SK-N-SH (cell line): Measurements from ENCODE around the gene ARSJ. TPM values are rescaled to one million over a fixed set of nuclear protein-coding genes. Genes with fewer than 3 reads are reported as not detected.
A peak's percentile ranks its signal among the peaks of the same experiment; 100 is the strongest.

Experiments
- CTCF ChIA-PET: fragments of 300-600, 350-600 bp; formaldehyde crosslinking; extraction: SDS; loops from one replicate; lab custom pipeline; 2021; lab: Yijun Ruan, JAX
- POLR2A ChIA-PET: fragments of 350-600 bp; sonication (Branson Sonifier 250); formaldehyde crosslinking; extraction: SDS; loops from one replicate; lab custom pipeline; 2020; ENCODE audit warnings: antibody characterized with exemption, inconsistent platforms; lab: Yijun Ruan, JAX
- DNase-seq: peaks from one replicate; pipeline ENCODE4 v3.0.0; 2012
- H2AFZ ChIP-seq: fragments of 200-600 bp; sonication (generic); 2 replicates; pipeline ENCODE4 v1.8.1; 2016; ENCODE audit warnings: antibody characterized with exemption, mild to moderate bottlenecking, low read depth
- H3F3A ChIP-seq: fragments of 200-600 bp; sonication (generic); replicated peaks from 2 replicates; pipeline ENCODE3; 2016; ENCODE audit warnings: antibody characterized with exemption, mild to moderate bottlenecking; ENCODE audit not compliant: insufficient read depth
- H3K27ac ChIP-seq, 2 experiments: fragments of 200-500 bp in 1 of 2; fragments of 200-600 bp in 1 of 2; sonication (Bioruptor generic) in 1 of 2; sonication (generic), shearing (Covaris generic) in 1 of 2; 2 replicates each; pipeline versions ENCODE4 v1.5.1 to v1.6.1; 2014 to 2016; ENCODE audit warnings: low read depth in 2 of 2, inconsistent platforms in 1 of 2, low read length in 1 of 2, mild to moderate bottlenecking in 1 of 2, mixed read lengths in 1 of 2
- H3K27me3 ChIP-seq: fragments of 200-600 bp; sonication (generic), shearing (Covaris generic); 2 replicates; pipeline ENCODE4 v1.6.1; 2016; ENCODE audit warnings: mixed run types; ENCODE audit not compliant: insufficient read depth
- H3K36me3 ChIP-seq, 2 experiments: fragments of 200-500 bp in 1 of 2; fragments of 200-600 bp in 1 of 2; sonication (Bioruptor generic) in 1 of 2; sonication (generic) in 1 of 2; replicated peaks in 1 of 2; 2 replicates each; pipeline versions ENCODE3 to v1.5.1; 2014 to 2016; ENCODE audit warnings: low read length in 1 of 2, mild to moderate bottlenecking in 1 of 2; ENCODE audit not compliant: insufficient read depth in 2 of 2, control insufficient read depth in 1 of 2
- H3K4me1 ChIP-seq, 2 experiments: fragments of 200-500 bp in 1 of 2; fragments of 200-600 bp in 1 of 2; sonication (Bioruptor generic) in 1 of 2; sonication (generic), shearing (Covaris generic) in 1 of 2; 2 replicates each; pipeline versions ENCODE4 v1.5.1 to v1.6.1; 2014 to 2016; ENCODE audit warnings: low read depth in 1 of 2, low read length in 1 of 2, mixed run types in 1 of 2; ENCODE audit not compliant: insufficient read depth in 2 of 2, control insufficient read depth in 1 of 2
- H3K4me2 ChIP-seq: fragments of 200-600 bp; sonication (generic), shearing (Covaris generic); 2 replicates; pipeline ENCODE4 v1.6.1; 2017; ENCODE audit warnings: mixed run types
- H3K4me3 ChIP-seq, 2 experiments: fragments of 200-500 bp in 1 of 2; fragments of 200-600 bp in 1 of 2; sonication (Bioruptor generic) in 1 of 2; sonication (generic), shearing (Covaris generic) in 1 of 2; 2 replicates each; pipeline versions ENCODE4 v1.5.1 to v1.8.1; 2014 to 2016; ENCODE audit warnings: low read depth in 2 of 2, inconsistent platforms in 1 of 2, low read length in 1 of 2, mild to moderate bottlenecking in 1 of 2, mixed read lengths in 1 of 2, moderate library complexity in 1 of 2
- H3K79me2 ChIP-seq: fragments of 200-600 bp; sonication (generic); 2 replicates; pipeline ENCODE4 v1.8.1; 2017; ENCODE audit warnings: mild to moderate bottlenecking; ENCODE audit not compliant: insufficient read depth
- H3K9ac ChIP-seq: fragments of 200-600 bp; sonication (generic); 2 replicates; pipeline ENCODE4 v1.6.1; 2017; ENCODE audit warnings: mixed run types
- H3K9me2 ChIP-seq: fragments of 200-600 bp; sonication (generic); 2 replicates; pipeline ENCODE4 v1.6.1; 2017; ENCODE audit warnings: mixed run types
- H3K9me3 ChIP-seq: fragments of 200-600 bp; sonication (generic); 2 replicates; pipeline ENCODE4 v1.6.1; 2017; ENCODE audit warnings: mixed run types, mild to moderate bottlenecking, moderate library complexity
- H4K20me1 ChIP-seq: fragments of 200-600 bp; sonication (generic); 2 replicates; pipeline ENCODE4 v1.6.1; 2017; ENCODE audit warnings: mild to moderate bottlenecking, mixed run types; ENCODE audit not compliant: insufficient read depth
- ELF1 ChIP-seq: IDR thresholded peaks from 2 replicates; pipeline ENCODE4 v1.4.0; 2012
- FOXJ3 ChIP-seq: sonication (generic); formaldehyde crosslinking; IDR thresholded peaks from 2 replicates; pipeline ENCODE4 v1.5.1; 2020; ENCODE audit warnings: mild to moderate bottlenecking, missing genetic modification reagents
- FOXM1 ChIP-seq: IDR thresholded peaks from 2 replicates; pipeline ENCODE4 v1.4.0; 2012; ENCODE audit warnings: low read depth, mild to moderate bottlenecking
- JUND ChIP-seq: IDR thresholded peaks from 2 replicates; pipeline ENCODE4 v1.4.0; 2012
- MEF2A ChIP-seq: IDR thresholded peaks from 2 replicates; pipeline ENCODE4 v1.4.0; 2012; ENCODE audit warnings: low read depth, borderline replicate concordance
- MXI1 ChIP-seq: IDR thresholded peaks from 2 replicates; pipeline ENCODE4 v1.6.1; 2012; ENCODE audit warnings: mild to moderate bottlenecking, low read depth, low read length, improper control_type of control experiment
- POLR2AphosphoS5 ChIP-seq: IDR thresholded peaks from 2 replicates; pipeline ENCODE4 v1.6.1; 2012; ENCODE audit warnings: low read depth, low read length
- RAD21 ChIP-seq: IDR thresholded peaks from 2 replicates; pipeline ENCODE4 v1.6.1; 2012; ENCODE audit warnings: mild to moderate bottlenecking, low read length
- SMC3 ChIP-seq: IDR thresholded peaks from 2 replicates; pipeline ENCODE4 v1.6.1; 2012; ENCODE audit warnings: low read depth, low read length, improper control_type of control experiment
- TAF1 ChIP-seq: IDR thresholded peaks from 2 replicates; pipeline ENCODE4 v1.6.1; 2012; ENCODE audit warnings: low read depth, mild to moderate bottlenecking, low read length, moderate library complexity, borderline replicate concordance
- TCF12 ChIP-seq: IDR thresholded peaks from 2 replicates; pipeline ENCODE4 v1.4.0; 2012
- WGBS: methylation state at CpG from one replicate; pipeline ENCODE4 v1.1.6; 2017; ENCODE audit warnings: low lambda C conversion rate; 5-methylcytosine and 5-hydroxymethylcytosine counted together
- polyA plus RNA-seq, 3 experiments: library from polyadenylated mRNA; depleted of rRNA; stranded (reverse); fragments of >200 nt; gene quantifications; 2 replicates each; pipeline ENCODE4 v1.2.3, GENCODE V29; 2012
- TF ChIP-seq, protein P1 (sequence below): IDR thresholded peaks from 2 replicates; pipeline ENCODE4 v1.4.0; 2012; ENCODE audit warnings: low read depth
- TF ChIP-seq, protein P2 (sequence below): IDR thresholded peaks from 2 replicates; pipeline ENCODE4; 2012
- TF ChIP-seq, protein P3 (sequence below): fragments of 200-600 bp; sonication (generic); IDR thresholded peaks from 2 replicates; pipeline ENCODE4 v1.6.1; 2017; ENCODE audit warnings: antibody characterized with exemption, mild to moderate bottlenecking, moderate library complexity
- TF ChIP-seq, protein P4 (sequence below): IDR thresholded peaks from 2 replicates; pipeline ENCODE4 v1.6.1; 2012; ENCODE audit warnings: mild to moderate bottlenecking, low read depth, low read length, moderate library complexity
- TF ChIP-seq, protein P5 (sequence below): fragments of 150-350 bp; IDR thresholded peaks from 2 replicates; pipeline ENCODE4 v1.6.1; 2016; ENCODE audit warnings: mild to moderate bottlenecking, low read depth, low read length

Gene ARSJ
- polyA plus RNA-seq, 1 of the 3 experiments (the other 2 are of a cell fraction), result 30.4 TPM

DNA sequence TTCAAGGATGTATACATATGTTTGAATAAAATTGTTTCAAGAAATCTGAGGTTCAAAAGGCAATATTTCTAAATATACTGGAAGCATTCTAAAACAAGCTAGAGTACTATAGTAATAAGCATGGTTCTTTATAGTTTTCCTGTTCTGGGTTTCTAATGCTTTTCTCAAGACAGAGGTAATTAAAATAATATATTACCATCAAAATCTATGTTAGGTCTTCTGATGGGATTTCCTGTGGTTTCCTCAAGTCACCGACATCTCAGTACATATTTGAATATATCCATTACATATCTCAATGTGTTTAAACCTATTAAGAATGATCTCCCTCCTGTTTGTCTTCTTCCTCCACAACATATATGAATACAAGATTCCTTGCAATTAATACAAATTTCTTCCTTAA, 25.6 kb downstream of the ARSJ start (continued):
- TF ChIP-seq, protein P1, sequence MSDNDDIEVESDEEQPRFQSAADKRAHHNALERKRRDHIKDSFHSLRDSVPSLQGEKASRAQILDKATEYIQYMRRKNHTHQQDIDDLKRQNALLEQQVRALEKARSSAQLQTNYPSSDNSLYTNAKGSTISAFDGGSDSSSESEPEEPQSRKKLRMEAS, result no peak
- no peak for TF ChIP-seq MEF2A
- TF ChIP-seq RAD21, result no peak
- no peak for TF ChIP-seq FOXM1
- TF ChIP-seq, protein P2, sequence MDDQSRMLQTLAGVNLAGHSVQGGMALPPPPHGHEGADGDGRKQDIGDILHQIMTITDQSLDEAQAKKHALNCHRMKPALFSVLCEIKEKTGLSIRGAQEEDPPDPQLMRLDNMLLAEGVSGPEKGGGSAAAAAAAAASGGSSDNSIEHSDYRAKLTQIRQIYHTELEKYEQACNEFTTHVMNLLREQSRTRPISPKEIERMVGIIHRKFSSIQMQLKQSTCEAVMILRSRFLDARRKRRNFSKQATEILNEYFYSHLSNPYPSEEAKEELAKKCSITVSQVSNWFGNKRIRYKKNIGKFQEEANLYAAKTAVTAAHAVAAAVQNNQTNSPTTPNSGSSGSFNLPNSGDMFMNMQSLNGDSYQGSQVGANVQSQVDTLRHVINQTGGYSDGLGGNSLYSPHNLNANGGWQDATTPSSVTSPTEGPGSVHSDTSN, result no peak
- no peak for TF ChIP-seq POLR2AphosphoS5

DNA sequence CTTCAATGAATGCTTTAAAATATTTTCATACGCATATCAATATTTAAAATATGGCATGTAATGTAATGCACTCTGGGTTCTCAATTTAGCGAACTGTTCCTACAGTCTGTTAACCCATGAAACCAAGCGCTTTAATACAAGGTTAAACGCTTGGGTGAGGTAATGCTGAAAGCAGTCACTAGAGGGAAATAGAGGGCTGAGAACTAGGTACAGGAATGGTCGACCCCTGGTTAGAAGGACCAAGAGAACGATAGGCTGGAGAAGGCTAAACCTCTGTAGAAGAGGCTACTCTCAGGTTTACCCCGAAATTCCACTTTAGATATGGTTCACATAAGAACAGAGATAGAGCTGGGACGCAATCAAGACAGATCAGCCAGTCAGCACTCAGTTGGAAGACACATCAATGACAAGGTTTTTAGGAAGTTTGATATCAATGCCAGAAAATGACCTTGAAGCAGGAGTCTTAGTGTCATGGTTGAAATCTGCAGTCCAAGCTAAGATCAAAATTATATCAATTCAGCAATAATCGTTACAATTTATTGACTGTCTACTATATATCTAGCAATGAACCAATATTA, 26.9 kb downstream of the ARSJ start:
- Histone ChIP-seq H3K4me2 (no peak overlapping the region; the same call in 1 of the 2 replicates), H3K79me2 (peaks cover 100% of the 10 kb centered on the region), H4K20me1 (no peaks in the 10 kb centered on the region), H3K27ac (peak overlapping the region in 1 of 2 experiments; percentile 15; a peak in 2 of 4 replicates), H3K9me3 (no peaks in the 10 kb centered on the region), H3K9ac (no peak overlapping the region), H3F3A (peaks cover 16% of the 10 kb centered on the region), H3K36me3 (peaks cover 17 to 78% of the 10 kb centered on the region in 2 experiments), H3K9me2 (no peaks in the 10 kb centered on the region), H3K27me3 (no peaks in the 10 kb centered on the region), H3K4me1 (peaks cover 2 to 54% of the 10 kb centered on the region in 2 experiments; a peak in 3 of 4 replicates), H3K4me3 (no peak overlapping the region), H2AFZ (no peak overlapping the region)
- TF ChIP-seq, protein P3, sequence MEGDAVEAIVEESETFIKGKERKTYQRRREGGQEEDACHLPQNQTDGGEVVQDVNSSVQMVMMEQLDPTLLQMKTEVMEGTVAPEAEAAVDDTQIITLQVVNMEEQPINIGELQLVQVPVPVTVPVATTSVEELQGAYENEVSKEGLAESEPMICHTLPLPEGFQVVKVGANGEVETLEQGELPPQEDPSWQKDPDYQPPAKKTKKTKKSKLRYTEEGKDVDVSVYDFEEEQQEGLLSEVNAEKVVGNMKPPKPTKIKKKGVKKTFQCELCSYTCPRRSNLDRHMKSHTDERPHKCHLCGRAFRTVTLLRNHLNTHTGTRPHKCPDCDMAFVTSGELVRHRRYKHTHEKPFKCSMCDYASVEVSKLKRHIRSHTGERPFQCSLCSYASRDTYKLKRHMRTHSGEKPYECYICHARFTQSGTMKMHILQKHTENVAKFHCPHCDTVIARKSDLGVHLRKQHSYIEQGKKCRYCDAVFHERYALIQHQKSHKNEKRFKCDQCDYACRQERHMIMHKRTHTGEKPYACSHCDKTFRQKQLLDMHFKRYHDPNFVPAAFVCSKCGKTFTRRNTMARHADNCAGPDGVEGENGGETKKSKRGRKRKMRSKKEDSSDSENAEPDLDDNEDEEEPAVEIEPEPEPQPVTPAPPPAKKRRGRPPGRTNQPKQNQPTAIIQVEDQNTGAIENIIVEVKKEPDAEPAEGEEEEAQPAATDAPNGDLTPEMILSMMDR, result peak; percentile 73
- TF ChIP-seq, protein P2, result no peak
- TF ChIP-seq SMC3, result peak; percentile 67
- no peak for TF ChIP-seq TAF1
- TF ChIP-seq MXI1, result no peak
- TF ChIP-seq, protein P4, sequence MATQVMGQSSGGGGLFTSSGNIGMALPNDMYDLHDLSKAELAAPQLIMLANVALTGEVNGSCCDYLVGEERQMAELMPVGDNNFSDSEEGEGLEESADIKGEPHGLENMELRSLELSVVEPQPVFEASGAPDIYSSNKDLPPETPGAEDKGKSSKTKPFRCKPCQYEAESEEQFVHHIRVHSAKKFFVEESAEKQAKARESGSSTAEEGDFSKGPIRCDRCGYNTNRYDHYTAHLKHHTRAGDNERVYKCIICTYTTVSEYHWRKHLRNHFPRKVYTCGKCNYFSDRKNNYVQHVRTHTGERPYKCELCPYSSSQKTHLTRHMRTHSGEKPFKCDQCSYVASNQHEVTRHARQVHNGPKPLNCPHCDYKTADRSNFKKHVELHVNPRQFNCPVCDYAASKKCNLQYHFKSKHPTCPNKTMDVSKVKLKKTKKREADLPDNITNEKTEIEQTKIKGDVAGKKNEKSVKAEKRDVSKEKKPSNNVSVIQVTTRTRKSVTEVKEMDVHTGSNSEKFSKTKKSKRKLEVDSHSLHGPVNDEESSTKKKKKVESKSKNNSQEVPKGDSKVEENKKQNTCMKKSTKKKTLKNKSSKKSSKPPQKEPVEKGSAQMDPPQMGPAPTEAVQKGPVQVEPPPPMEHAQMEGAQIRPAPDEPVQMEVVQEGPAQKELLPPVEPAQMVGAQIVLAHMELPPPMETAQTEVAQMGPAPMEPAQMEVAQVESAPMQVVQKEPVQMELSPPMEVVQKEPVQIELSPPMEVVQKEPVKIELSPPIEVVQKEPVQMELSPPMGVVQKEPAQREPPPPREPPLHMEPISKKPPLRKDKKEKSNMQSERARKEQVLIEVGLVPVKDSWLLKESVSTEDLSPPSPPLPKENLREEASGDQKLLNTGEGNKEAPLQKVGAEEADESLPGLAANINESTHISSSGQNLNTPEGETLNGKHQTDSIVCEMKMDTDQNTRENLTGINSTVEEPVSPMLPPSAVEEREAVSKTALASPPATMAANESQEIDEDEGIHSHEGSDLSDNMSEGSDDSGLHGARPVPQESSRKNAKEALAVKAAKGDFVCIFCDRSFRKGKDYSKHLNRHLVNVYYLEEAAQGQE, result no peak
- no peak for TF ChIP-seq JUND
- TF ChIP-seq FOXJ3 (CRISPR knock-in tag), result no peak
- no peak for TF ChIP-seq MEF2A
- no peak for TF ChIP-seq TCF12
- TF ChIP-seq, protein P5, sequence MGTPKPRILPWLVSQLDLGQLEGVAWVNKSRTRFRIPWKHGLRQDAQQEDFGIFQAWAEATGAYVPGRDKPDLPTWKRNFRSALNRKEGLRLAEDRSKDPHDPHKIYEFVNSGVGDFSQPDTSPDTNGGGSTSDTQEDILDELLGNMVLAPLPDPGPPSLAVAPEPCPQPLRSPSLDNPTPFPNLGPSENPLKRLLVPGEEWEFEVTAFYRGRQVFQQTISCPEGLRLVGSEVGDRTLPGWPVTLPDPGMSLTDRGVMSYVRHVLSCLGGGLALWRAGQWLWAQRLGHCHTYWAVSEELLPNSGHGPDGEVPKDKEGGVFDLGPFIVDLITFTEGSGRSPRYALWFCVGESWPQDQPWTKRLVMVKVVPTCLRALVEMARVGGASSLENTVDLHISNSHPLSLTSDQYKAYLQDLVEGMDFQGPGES, result no peak
- TF ChIP-seq FOXM1, result no peak
- no peak for TF ChIP-seq ELF1
- TF ChIP-seq RAD21, result peak; percentile 87
- ChIA-PET POLR2A (no interaction called here), CTCF (interaction anchor here (0.6 to 3.0 kb wide), 17 partner anchors 16 to 742 kb away, joined by 3 to 17 read pairs (median 3); partner anchors contain the start of gene ARSJ)
- peak; percentile 22 for DNase-seq
- 64% methylated on average over 9 of the region's 9 CpGs for WGBS
